OCI-M2 (cell line): ENCODE measurements around the gene ARL14EP.

Source experiments
- DNase-seq: peaks from one replicate; lab custom pipeline; 2025; ENCODE audit not compliant: unreplicated experiment; lab: John Stamatoyannopoulos, UW

ARL14EP gene

GRCh38 chr11:30377347-30377746 lies 54.4 kb downstream of the ARL14EP start:
- DNase-seq: no peak

- no peak for DNase-seq
These were observed 57.9 kb downstream of the ARL14EP start for GRCh38 chr11:30380846-30381245.

GRCh38 chr11:30381879-30382278 lies 59.0 kb downstream of the ARL14EP start:
- no peak for DNase-seq
